Peyer's patch (tissue), 4 donors: ENCODE results near the gene ORC4.

Experiments
- CTCF ChIP-seq, 6 experiments: fragments of 450-650 bp in 4 of 6; fragments of 200-600 bp in 2 of 6; sonication (generic) in 1 of 6; IDR thresholded peaks; one replicate each; pipeline ENCODE4 v1.5.1; 2017 to 2019; ENCODE audit warnings: antibody characterized with exemption in 6 of 6, mild to moderate bottlenecking in 3 of 6, moderate library complexity in 1 of 6
- POLR2A ChIP-seq, 2 donors: fragments of 450-650 bp; IDR thresholded peaks; one replicate each; pipeline ENCODE4 v1.5.1; 2017; ENCODE audit warnings: antibody characterized with exemption in 2 of 2, mild to moderate bottlenecking in 2 of 2, moderate library complexity in 2 of 2

GRCh38 chr2:147917161-147917560 is 103.4 kb downstream of the ORC4 start:
- no peak for TF ChIP-seq POLR2A (IDR thresholded peaks at IDR 0.05)
- TF ChIP-seq CTCF (IDR thresholded peaks at IDR 0.05) = no peak
